Activated CD4-positive, alpha-beta T cell treated with anti-CD3 and anti-CD28 coated beads, Interleukin-2, amount 10 ng/mL, durations not matched to agents 7 days and 5 days (primary cell): ENCODE results near the gene TXNRD2. TPM values are rescaled to one million over a fixed set of nuclear protein-coding genes. Genes with fewer than 3 reads are reported as not detected.

Experiments
- CTCF ChIA-PET: fragments of 350-600 bp; sonication (Branson Sonifier 250); formaldehyde crosslinking; loops from one replicate; lab custom pipeline; 2021; ENCODE audit warnings: antibody characterized with exemption; lab: Charles Lee
- POLR2A ChIA-PET: fragments of 350-600 bp; sonication (Branson Sonifier 250); formaldehyde crosslinking; loops from one replicate; lab custom pipeline; 2021; ENCODE audit warnings: antibody characterized with exemption; lab: Charles Lee
- DNase-seq: peaks from one replicate; pipeline ENCODE4 v3.0.0-alpha.2; 2020
- H3K27ac Mint-ChIP-seq: one replicate; pipeline ENCODE4 v1.8.0; 2021; ENCODE audit warnings: mild to moderate bottlenecking, moderate library complexity, mixed read lengths
- H3K27me3 Mint-ChIP-seq: one replicate; pipeline ENCODE4 v1.8.0; 2021; ENCODE audit warnings: mixed read lengths
- H3K36me3 Mint-ChIP-seq: one replicate; pipeline ENCODE4 v1.8.0; 2021; ENCODE audit warnings: low read depth, mixed read lengths
- H3K4me1 Mint-ChIP-seq: one replicate; pipeline ENCODE4 v1.8.0; 2021; ENCODE audit warnings: mixed read lengths
- H3K4me3 Mint-ChIP-seq: one replicate; pipeline ENCODE4 v1.8.0; 2021; ENCODE audit warnings: mild to moderate bottlenecking, moderate library complexity, mixed read lengths
- H3K9me3 Mint-ChIP-seq: one replicate; pipeline ENCODE4 v1.8.0; 2021; ENCODE audit warnings: mixed read lengths
- total RNA-seq, 2 experiments: library from RNA; stranded (reverse); gene quantifications; one replicate each; pipeline ENCODE4 v1.2.3, GENCODE V29; 2021

The TXNRD2 gene
- 10 to 100 TPM; 19.3 to 21.9 TPM for total RNA-seq

GRCh38 chr22:19941365-19942082, at the start of gene TXNRD2, which contains the start of gene COMT:
Gene TXNRD2, minus strand, starts transcription at chr22:19941818. Its CDS starts 15 bp downstream, at chr22:19941803.
Gene COMT, plus strand, starts transcription at chr22:19941772. Its CDS starts 20,755 bp downstream, at chr22:19962527.
- Mint-ChIP-seq H3K27me3 (no peaks in the 10 kb centered on the region), H3K9me3 (peaks cover 3% of the 10 kb centered on the region), H3K27ac (peak within 1 kb of the TSS; percentile 96), H3K4me3 (peak within 1 kb of the TSS; percentile 89), H3K36me3 (peaks cover 15% of the 10 kb centered on the region), H3K4me1 (peaks cover 31% of the 10 kb centered on the region)
- peak; percentile 77 for DNase-seq
- ChIA-PET POLR2A (interaction anchor here (0.7 kb wide), 1 partner anchor 14 kb away, joined by 4 read pairs; no protein-coding TSS in a partner anchor), CTCF (interaction anchor here (1.1 to 2.3 kb wide), 2 partner anchors 12 to 211 kb away, joined by 4 to 7 read pairs; no protein-coding TSS in a partner anchor)

GRCh38 chr22:19991395-19991644, 49.7 kb upstream of the TXNRD2 start:
- H3K36me3 Mint-ChIP-seq = no peaks in the 10 kb centered on the region
- POLR2A ChIA-PET = no interaction called here
- CTCF ChIA-PET = no interaction called here

GRCh38 chr22:19990609-19991394, 49.2 kb upstream of the TXNRD2 start:
- Mint-ChIP-seq H3K27ac (no peak overlapping the region), H3K36me3 (no peaks in the 10 kb centered on the region), H3K4me3 (no peak overlapping the region), H3K9me3 (no peaks in the 10 kb centered on the region), H3K4me1 (peaks cover 2% of the 10 kb centered on the region), H3K27me3 (peaks cover 3% of the 10 kb centered on the region)
- ChIA-PET POLR2A (no interaction called here), CTCF (interaction anchor here (1.5 kb wide), 1 partner anchor 19 kb away, joined by 3 read pairs; no protein-coding TSS in a partner anchor)
- DNase-seq = no peak

More at GRCh38 chr22:19991395-19991644, 49.7 kb upstream of the TXNRD2 start:
- DNase-seq = no peak
- peaks cover 1% of the 10 kb centered on the region for H3K27me3 Mint-ChIP-seq
- no peak overlapping the region for H3K4me3 Mint-ChIP-seq
- H3K27ac Mint-ChIP-seq = no peak overlapping the region
- H3K9me3 Mint-ChIP-seq = no peaks in the 10 kb centered on the region
- peaks cover under 1% of the 10 kb centered on the region for H3K4me1 Mint-ChIP-seq

- no peak for DNase-seq
- H3K4me3 Mint-ChIP-seq = no peak overlapping the region
- H3K27me3 Mint-ChIP-seq = peaks cover 5% of the 10 kb centered on the region
- POLR2A ChIA-PET = no interaction called here
- H3K9me3 Mint-ChIP-seq = no peaks in the 10 kb centered on the region
- CTCF ChIA-PET = interaction anchor here (1.5 kb wide), 1 partner anchor 18 kb away, joined by 3 read pairs; no protein-coding TSS in a partner anchor
- H3K4me1 Mint-ChIP-seq = peaks cover 2% of the 10 kb centered on the region
- H3K27ac Mint-ChIP-seq = no peak overlapping the region
- no peaks in the 10 kb centered on the region for H3K36me3 Mint-ChIP-seq
Observed at GRCh38 chr22:19990188-19990587, 48.6 kb upstream of the TXNRD2 start.

- Mint-ChIP-seq H3K9me3 (no peaks in the 10 kb centered on the region), H3K4me1 (peaks cover 2% of the 10 kb centered on the region), H3K4me3 (no peak overlapping the region), H3K27ac (no peak overlapping the region), H3K36me3 (no peaks in the 10 kb centered on the region), H3K27me3 (peaks cover 7% of the 10 kb centered on the region)
- ChIA-PET POLR2A (no interaction called here), CTCF (interaction anchor here (1.5 kb wide), 1 partner anchor 18 kb away, joined by 3 read pairs; no protein-coding TSS in a partner anchor)
- DNase-seq = no peak
Observed at GRCh38 chr22:19989725-19990067, 48.1 kb upstream of the TXNRD2 start.

- Mint-ChIP-seq H3K4me1 (peaks cover 2% of the 10 kb centered on the region), H3K36me3 (no peaks in the 10 kb centered on the region), H3K27me3 (peaks cover 7% of the 10 kb centered on the region), H3K9me3 (no peaks in the 10 kb centered on the region), H3K27ac (no peak overlapping the region), H3K4me3 (no peak overlapping the region)
- ChIA-PET CTCF (interaction anchor here (1.5 kb wide), 1 partner anchor 17 kb away, joined by 3 read pairs; no protein-coding TSS in a partner anchor), POLR2A (no interaction called here)
- no peak for DNase-seq
Observed at GRCh38 chr22:19988965-19989724, 47.5 kb upstream of the TXNRD2 start.

- no peak overlapping the region for H3K4me3 Mint-ChIP-seq
- H3K9me3 Mint-ChIP-seq = no peaks in the 10 kb centered on the region
- H3K27ac Mint-ChIP-seq = no peak overlapping the region
- ChIA-PET POLR2A (no interaction called here), CTCF (no interaction called here)
- DNase-seq = no peak
- H3K4me1 Mint-ChIP-seq = peaks cover 2% of the 10 kb centered on the region
- peaks cover 7% of the 10 kb centered on the region for H3K27me3 Mint-ChIP-seq
- no peaks in the 10 kb centered on the region for H3K36me3 Mint-ChIP-seq
Observed at GRCh38 chr22:19988331-19988808, 46.8 kb upstream of the TXNRD2 start.

- Mint-ChIP-seq H3K4me1 (peaks cover 2% of the 10 kb centered on the region), H3K27ac (no peak overlapping the region), H3K9me3 (no peaks in the 10 kb centered on the region), H3K36me3 (no peaks in the 10 kb centered on the region), H3K27me3 (peaks cover 7% of the 10 kb centered on the region), H3K4me3 (peak overlapping the region; percentile 22)
- POLR2A ChIA-PET = no interaction called here
- no peak for DNase-seq
- CTCF ChIA-PET = no interaction called here
Observed at GRCh38 chr22:19987394-19988306, 46.0 kb upstream of the TXNRD2 start.

GRCh38 chr22:19986410-19987341, 45.1 kb upstream of the TXNRD2 start:
- CTCF ChIA-PET = no interaction called here
- DNase-seq = peak; percentile 65
- POLR2A ChIA-PET = no interaction called here
- H3K9me3 Mint-ChIP-seq = no peaks in the 10 kb centered on the region
- H3K36me3 Mint-ChIP-seq = no peaks in the 10 kb centered on the region
- H3K27me3 Mint-ChIP-seq = peaks cover 7% of the 10 kb centered on the region
- no peak overlapping the region for H3K27ac Mint-ChIP-seq
- H3K4me3 Mint-ChIP-seq = peak overlapping the region; percentile 53
- H3K4me1 Mint-ChIP-seq = peaks cover 2% of the 10 kb centered on the region

GRCh38 chr22:19986011-19986409, 44.4 kb upstream of the TXNRD2 start:
- Mint-ChIP-seq H3K4me3 (peak overlapping the region; percentile 53), H3K27me3 (peaks cover 7% of the 10 kb centered on the region), H3K4me1 (peaks cover 2% of the 10 kb centered on the region), H3K36me3 (no peaks in the 10 kb centered on the region), H3K27ac (no peak overlapping the region), H3K9me3 (no peaks in the 10 kb centered on the region)
- no peak for DNase-seq
- ChIA-PET POLR2A (no interaction called here), CTCF (no interaction called here)
